Stimulated activated CD8-positive, alpha-beta memory T cell treated with anti-CD3 and anti-CD28 coated beads, Interleukin-4, amount 100 ng/mL, for 48 hours (primary cell): ENCODE measurements around the gene GNAT1.

Source experiments
- DNase-seq: peaks from one replicate; pipeline ENCODE4 v3.0.0-alpha.2; 2020

The GNAT1 gene

GRCh38 chr3:50163572-50164455 is 27.6 kb upstream of the GNAT1 start:
- no peak for DNase-seq

DNA sequence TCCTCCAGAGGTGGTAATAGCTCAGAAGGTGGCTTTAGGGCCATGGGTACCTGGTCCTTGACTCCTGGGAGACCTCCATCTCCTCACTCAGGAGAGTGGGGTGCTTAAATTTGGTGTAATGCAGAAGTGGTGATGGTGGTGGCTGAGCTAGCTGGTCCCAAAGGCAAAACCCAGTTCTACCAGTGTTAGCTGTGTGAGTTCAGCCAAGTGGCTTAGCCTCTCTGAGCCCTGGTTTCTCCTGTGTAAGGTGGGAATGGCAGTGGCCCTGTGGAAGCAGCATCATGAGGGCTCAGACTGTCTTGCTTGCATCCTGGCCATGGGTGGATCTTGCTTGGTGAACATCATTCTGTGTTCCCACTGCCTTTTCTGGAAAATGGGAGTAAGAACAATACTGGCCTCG is 26.9 kb upstream of the GNAT1 start:
- DNase-seq = no peak

- DNase-seq = no peak
These were observed 26.2 kb upstream of the GNAT1 start for GRCh38 chr3:50164984-50165909.

DNA sequence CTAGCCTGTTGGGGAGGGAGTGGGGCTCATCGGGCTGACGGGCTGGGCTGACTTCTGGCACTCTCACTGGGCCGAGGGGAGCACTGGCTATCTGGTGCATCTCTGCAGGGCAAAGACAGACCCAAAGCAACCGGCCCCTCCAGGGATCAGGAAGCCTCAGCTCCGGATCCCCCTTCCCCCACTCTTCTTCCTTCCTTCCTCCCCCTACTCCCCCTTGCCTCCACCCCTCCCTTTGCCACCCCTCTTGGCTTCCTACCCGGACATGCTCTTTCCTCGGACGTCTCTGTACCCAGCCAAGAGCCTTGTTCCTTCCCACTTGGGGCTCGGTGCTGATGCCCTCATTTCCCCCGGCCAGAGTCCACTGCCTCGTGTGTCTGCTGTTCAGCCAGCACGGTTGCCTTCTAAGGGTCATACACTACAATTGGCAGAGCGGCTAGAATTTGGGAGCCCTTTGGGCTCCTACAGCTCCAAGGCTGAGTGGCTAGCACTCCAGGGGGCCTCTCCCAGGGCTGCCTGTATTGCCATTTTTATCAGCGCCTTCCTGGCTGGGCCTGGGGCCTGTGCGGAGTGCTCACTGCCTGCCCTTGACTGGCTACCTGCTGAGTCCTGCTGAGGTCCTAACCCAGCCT is 25.4 kb upstream of the GNAT1 start:
- DNase-seq = no peak

GRCh38 chr3:50166620-50167019 is 24.8 kb upstream of the GNAT1 start:
- DNase-seq = no peak

- no peak for DNase-seq
These were observed 24.2 kb upstream of the GNAT1 start for GRCh38 chr3:50167069-50167840.

DNA sequence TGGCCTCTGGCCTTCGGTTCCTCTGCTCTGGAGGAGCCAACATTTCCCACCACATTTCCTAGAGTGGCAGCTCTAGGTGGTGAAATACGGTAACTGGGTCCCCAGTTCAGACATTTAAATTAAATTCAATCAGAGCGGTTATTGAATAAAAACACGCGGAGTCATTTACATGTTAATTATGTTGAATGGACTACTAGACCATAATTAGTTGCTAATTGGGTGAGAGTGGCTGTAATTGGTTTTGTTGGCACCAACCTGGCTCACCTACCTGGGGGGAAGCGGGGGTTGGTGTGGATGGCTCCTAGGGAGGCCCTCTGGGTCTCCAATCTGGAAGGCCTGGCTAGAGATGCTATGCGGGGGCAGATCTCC is 23.6 kb upstream of the GNAT1 start:
- no peak for DNase-seq

- no peak for DNase-seq
These were observed 23.0 kb upstream of the GNAT1 start for GRCh38 chr3:50168388-50168787.

DNA sequence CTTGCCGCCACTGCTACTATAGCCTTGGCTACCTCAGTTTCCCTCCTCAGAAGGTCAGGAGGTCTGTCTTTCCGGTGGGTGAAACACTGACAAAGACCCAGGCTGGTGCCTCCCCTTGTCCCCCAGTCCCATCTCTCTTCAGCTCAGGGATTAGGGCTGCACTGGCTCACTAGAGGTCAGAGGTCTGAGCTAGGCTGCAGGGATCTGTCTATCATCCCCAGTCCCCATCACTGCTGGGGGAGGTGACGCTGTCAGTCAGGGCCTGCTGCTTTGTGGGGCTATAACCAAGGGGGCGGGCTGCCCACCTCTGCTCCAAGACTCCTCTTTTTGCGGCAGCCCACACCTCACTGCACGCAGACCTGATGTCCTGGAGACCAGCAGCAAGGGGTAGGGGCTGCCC is 22.6 kb upstream of the GNAT1 start:
- no peak for DNase-seq

DNA sequence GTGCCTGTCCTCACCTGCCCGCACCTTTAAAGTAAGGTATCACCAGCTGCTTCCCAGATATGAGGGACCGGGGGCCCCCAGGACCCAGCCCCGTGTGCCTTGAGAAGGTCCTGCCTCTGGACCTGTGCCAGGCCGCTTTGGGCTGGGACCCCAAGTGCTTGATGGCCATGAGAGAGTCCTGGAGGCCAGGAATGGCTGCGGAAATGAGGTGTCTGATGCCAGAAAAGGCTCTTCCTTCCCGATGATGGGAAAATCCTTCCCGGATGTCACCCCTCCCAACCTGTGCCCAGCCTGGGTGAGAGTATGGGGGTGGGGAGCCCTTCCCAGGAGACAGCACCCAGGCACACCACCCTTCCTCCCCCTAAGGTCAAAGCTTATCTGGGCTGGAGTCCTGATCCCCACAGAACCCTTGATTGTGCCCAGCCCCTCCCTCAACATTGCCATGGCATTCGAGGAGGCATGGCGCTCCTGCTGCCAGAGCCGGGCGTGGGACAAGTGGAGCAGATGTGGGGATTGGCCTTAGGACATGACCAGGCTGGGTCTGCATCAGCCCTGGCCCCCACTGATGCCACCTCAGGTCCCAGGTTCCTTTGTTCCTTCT is 22.1 kb upstream of the GNAT1 start:
- DNase-seq = no peak

DNA sequence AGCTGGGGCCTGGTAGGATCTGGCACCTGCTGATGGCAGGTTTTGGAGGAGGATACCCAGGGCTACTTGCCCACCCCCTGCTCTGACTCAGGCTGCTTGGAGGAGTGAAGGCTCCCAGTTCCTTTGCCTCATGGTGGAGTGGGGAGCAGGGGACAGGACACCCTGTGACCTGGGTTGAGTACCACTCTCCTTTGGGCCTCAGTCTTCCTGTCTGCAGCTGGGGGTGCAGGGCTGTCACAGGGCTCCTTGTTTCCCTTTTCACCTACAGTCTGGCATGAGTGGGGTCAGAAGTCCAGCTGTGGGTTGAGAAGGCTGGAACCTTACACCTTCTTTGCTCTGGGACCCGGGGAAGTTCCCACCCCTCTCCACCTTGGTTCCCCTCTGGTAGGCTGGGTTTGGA is 21.6 kb upstream of the GNAT1 start:
- no peak for DNase-seq

DNA sequence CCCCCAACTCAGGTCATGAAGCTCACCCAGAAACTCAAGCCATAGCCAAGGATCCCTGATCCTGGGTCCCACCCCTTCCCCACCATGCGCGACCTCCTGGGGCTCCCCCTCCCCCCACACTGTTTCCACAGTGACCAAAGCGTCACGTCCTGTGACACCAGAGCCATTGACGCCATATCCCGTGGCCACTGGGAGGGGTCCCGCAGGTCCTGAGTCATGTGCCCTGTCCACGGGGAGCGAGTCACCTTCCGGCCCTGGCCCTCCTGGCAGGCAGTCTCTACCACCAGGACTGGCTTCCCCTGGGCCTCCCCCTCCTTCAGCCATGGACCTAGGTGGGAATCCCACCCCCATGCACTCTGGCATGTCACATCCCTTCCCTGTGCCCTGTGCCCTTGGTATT is 20.7 kb upstream of the GNAT1 start:
- no peak for DNase-seq

DNA sequence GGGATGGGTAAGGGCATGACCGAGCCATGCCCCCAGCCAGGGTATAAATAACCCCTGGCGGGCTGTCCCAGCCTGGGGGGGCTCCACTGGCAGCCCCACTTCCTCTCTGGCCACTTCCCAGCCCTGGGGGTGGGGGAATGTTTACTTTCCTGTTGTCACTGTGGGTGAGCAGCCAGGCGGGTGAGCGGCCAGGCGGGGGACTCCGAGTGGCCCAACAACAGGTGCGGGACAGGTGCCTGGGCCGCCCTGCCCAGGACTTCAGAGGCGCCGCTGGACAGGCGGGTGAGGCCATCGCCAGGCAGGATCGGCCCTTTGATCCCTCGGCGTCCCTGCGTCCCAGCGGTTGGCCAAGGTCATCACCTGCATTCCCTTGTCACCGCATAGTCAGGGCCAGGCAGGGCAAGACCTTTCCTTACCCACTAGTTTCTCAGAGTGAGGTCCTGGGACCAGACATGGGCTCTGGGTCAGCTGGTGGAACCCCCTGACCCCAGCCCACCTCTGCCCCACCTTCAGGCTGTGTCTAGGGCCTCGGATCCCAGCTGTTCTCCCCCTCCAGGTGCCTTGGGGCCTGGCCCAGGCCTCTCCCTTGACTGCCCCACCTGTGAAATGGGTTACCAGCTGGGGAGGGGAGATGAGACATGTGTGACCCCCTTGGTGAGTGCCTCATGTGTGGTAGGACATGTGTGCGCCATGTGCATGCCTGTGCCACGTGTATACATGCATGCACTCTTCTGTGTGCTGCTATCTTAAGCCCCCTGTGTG is 19.7 kb upstream of the GNAT1 start:
- DNase-seq = no peak

GRCh38 chr3:50172626-50173220 is 18.7 kb upstream of the GNAT1 start:
- no peak for DNase-seq

GRCh38 chr3:50173685-50174516 is 17.5 kb upstream of the GNAT1 start:
- DNase-seq = no peak

GRCh38 chr3:50174517-50174895 is 16.9 kb upstream of the GNAT1 start:
- no peak for DNase-seq

GRCh38 chr3:50174947-50175524 is 16.4 kb upstream of the GNAT1 start:
- DNase-seq = no peak

GRCh38 chr3:50177346-50177745 is 14.1 kb upstream of the GNAT1 start:
- no peak for DNase-seq

DNA sequence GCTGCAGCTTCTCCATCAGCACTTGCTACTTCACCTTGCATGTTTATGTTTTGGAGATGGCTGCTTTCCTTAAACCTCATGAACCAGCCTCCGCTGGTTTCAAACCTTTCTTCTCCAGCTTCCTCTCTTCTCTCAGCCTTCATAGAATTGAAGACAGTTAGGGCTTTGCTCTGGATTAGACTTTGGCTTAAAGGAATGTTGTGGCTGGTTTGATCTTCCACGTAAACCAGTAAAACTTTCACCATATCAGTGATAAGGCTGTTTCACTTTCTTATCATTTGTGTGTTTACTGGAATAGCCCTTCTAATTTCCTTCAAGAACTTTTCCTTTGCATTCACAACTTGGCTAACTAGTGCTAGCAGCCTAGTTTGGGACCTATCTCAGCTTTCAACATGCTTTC is 11.7 kb upstream of the GNAT1 start:
- no peak for DNase-seq

DNA sequence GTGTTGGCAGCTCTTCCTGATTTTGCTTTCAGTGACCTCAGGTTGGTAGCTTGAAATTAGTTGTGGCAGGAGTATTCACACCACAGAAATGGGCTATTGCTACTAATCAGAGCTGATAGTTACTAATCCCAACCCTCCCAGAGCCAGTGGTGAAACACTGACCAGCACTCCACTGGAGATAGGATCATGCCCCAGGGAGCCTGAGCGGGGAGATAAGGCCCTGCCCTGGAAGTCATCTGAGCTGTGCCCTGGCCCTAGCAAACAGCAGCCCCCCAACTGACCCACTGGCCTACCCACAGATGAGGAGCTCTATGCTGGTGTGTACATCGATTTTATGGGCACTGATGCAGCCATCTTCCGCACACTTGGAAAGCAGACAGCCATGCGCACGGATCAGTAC is 9.4 kb upstream of the GNAT1 start:
- no peak for DNase-seq
